CD4-positive, alpha-beta T cell treated with Interleukin-2 at 100 ng/mL for 4 hours (primary cell): Measurements from ENCODE around the gene NCAPD2.
"Not testable (repeated sequence)": the region's sequence is repeated elsewhere in the genome, so short reads cannot be mapped to it uniquely, and the experiment has no call there.

Source experiments
- DNase-seq: peaks from one replicate; pipeline ENCODE4 v3.0.0-alpha.2; 2020; ENCODE audit warnings: low spot score

NCAPD2 gene

DNA sequence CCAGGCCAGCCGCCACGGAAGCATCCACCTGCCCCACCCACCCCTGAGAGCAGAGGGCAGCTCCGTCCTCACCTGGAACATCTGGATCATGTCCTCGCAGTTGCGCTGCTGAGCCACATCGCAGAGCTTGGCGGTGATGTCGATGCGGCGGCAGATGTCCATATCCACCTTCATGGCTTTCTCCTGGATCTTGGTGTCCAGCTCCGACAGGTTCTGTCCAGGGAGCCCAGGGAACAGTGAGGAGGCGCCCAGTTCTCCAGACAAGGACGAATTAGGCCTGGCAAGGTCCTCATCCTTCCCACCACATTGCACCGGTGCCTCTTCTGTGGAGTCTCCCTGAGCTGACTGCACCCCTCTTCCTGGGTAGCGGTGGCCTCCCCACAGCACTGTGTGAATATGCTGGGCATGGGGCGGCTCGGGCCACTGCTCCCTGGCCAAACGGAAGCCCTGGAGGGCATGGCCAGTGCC lies 55.8 kb downstream of the NCAPD2 start:
- no peak for DNase-seq

DNA sequence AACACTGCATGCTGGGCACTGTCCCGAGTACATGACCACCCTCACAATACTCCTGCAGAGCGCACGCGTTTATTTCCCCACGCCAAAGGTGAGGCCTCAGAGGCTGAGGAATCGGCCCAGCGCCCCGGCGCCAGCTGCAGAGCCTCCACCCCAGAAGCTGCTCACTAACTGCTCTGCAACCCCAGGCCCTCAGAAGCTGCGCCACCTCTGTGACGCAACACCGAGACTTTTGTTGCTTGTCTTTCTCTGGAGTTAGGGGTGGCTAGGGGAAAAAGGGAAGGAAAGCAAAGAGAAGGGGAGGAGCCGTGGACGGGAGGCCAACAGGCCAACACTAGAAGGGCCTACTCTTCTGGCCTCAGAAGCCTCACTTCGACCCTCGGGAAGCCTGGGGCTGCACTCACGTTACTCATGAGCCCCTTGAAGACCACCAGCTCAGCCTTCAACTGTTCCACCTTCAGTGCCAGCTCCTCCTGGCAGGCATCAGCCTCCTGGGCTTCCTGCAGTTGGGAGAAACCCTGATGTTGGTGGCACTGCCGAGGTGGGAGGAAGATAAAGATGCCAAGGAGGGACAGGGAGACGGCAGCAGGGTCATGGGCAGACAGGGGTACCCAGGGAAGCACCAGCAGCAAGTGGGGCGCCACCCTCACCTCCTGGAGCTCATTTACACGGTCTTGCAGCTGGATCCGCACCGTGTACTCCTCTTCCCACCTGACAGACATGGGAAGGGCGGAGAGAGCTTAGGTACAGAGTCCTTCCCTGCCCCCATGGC lies 56.6 kb downstream of the NCAPD2 start:
- no peak for DNase-seq

DNA sequence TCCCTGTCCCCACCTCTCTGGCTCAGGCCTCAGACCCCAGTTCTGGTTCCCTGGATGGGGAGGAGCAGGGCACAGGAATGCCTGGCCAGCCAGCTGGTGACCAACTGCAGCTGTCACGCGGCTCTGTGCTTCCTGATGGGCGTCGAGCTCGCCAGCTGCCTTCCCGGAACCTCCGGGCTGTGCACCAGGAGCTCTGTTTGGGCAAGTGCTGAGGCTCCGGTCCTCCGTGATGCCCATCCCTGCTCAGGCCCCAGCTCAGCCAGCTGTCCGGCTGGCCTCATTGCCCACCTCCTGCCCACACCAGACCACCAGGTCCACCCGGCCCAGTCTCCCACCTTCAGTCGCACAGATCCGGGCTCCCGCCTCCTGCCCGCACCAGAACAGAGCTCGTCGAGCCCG lies 57.2 kb downstream of the NCAPD2 start:
- no peak for DNase-seq

DNA sequence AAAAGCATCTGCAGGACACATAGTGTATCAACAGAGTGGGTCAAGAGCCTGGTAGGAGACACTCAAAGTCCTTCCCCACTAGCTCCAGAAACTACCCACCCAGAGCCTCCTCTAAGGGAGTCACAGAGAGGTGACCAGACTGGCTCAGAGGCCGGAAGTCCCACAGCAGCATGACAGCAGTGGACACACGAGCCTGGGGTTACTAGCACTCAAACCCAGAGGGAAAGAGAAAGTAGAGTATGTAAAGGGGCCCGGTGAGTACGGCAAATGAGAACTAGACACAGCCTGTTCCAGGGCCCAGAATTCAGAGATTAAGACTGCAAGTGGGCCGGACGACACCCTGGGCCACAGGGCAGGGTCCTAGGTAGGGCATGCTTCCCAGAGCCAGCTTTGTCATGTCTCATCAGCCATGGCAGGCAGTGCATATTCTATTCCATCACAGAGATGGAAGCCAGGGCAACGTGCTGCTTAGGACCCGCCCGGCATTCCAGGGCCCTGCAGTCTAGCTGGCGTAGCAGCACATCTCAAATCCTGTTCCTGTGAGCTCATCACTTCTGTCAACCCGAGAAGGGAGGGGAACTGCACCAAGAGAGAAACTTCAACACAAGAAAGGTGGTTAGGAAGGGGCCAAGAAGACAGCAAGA lies 57.7 kb downstream of the NCAPD2 start:
- no peak for DNase-seq

DNA sequence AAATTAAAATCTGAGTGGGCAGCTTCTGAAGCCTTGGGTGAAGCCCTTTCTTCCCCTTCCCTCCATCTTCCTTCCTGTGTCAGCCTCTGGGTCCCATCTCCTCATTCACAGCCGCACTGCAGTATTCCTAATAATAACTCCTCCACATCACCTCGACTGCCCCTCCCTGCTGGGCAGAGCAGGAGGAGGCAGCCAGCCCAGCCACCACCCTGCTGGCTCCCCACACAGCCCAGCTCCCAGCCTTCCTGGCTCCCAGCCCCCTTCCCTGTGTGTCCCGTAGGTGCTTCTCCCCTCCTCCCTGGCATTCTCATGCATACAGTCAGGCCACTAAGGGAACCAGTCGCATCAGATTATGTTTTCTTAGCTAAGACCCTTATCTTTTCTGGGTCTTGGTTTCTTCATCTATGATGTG lies 58.2 kb downstream of the NCAPD2 start:
- DNase-seq: no peak

DNA sequence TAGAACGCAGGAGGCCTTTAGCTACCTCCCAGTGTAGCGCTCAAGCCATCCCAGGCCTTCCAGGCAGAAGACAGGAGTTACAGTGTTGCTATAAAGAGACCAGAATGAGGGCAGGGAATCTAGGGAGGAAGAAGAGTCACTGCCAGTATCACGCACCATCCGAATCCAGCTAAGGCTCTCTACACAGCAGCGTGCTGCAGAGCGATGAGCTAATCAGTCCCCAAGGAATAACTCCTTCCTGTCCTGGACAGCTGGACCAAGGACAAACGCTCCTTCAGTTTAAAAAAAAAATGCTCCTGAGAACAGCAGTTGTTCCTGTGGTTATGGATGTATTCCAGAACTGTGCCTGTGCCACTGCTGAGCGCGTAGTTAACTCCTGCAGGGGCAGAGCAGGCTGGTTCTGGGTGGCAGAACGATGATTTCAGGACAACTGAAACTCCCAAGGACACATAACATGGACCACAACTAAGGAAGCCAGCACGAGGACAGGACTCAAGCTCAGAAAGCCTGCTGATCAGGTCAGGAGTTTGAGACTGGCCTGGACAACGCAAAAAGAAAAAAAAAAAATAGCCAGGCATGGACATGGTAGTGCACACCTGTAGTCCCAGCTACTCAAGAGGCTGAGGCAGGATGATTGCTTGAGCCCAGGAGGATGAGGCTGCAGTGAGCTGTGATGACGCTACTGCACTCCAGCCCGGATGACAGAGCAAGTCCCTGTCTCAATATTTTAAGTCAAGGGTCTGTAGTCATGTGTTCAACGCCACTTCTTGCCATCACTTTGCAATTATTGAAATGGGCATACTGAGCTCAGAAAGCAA lies 59.4 kb downstream of the NCAPD2 start:
- DNase-seq: no peak

DNA sequence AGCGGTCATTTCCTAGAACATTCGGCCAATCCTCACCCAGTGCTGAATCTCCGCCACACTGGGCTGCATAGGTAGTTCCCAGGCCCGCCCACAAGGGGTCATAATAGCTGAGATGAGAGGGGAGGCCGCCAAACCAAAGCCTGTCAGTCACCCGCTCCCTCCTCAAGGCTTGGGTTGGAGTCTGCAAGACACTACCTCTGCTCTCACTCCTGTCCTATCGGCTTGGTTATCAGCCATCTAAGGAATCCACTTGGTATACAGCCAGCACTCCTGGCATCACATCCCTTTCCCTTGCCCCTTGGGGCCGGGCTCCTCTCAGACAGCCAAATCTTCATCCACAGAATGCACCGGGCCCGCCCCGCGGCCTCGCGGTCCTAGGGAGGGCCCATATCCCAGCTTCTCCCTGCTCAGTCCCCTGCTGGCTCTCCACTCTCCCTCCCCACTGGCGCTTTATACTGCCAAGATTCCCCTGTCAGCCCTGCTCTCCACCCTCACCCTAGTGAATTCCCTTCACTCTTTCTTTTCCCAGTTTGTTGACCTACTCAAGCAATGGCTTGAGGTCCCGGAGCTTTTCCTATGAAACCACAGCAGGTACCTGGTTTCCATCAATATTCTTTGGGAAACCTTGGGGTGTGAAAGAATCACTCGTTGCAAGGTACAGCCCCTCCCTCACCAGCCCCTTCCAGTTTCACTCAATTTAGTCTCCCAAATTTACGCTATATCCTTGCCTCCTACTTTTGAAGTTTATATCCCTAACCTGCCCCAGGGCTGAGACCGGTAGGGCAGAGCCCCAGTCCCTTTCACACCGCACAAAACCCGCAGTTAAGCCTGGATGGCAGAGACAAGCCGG lies 60.5 kb downstream of the NCAPD2 start:
- DNase-seq: peak; percentile 75

DNA sequence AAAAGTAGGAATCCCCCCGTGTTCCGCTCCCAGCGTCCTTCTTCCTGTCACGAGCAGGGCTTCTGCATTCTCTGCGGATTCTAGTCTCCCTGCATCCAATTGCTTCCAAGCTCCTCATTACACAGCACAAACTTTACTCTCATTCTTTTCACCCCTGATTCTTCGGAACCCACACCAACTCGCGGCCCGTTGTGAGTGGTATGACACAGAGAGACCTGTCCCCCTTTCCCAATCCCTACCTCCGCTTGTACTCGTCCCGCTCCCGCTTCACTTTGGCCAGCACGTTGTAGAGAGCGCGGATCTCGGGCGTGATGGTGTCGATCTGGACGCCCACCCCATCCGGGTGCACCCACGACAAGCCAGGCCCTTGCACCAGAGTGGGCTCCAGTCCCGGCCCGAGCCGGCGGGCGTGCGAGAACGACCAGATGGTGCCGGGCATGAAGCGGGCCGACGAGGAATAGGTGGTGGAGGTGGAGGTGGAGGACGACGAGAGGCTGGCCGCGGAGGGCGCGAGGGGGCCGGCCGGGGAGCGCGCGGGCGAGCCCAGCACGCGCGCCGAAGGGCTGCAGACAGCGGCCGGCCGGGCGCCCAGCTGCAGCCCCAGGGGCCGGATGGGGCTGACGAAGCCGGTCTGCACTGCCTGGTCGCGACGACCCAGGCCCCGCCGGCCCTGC lies 61.3 kb downstream of the NCAPD2 start:
- DNase-seq: no peak

DNA sequence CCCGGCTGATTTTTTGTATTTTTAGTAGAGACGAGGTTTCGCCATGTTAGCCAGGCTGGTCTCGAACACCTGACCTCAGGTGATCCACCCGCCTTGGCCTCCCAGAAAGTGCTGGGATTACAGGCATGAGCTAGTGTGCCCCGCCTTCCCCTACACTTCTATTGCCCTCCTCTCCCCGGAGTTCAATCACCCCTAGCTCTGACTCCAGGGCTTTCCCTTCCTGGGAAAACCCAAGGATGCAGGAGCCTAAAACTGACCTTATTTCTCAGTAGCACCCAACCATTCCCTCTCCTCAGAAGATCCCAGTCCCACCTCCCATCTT lies 62.6 kb downstream of the NCAPD2 start:
- DNase-seq: not testable (repeated sequence)

DNA sequence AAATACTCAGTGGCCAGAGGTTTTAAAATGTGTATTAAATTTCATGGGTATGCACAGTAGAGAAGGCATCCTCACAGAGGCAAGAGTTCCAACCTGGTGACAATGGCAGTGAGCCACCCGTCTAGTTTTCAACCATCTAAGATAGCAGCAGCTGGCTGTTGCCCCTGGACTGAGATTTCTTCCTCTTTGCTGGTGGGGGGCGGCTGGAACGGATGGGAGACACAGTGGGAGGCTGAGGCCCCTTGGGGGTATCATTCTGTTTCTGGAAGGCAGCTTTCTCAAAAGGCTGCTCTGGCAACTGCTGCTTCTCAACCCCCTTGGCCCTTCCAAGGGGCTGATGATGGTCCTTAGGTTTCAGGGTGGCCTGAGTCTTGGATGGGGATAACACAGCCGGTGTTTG lies 63.0 kb downstream of the NCAPD2 start:
- DNase-seq: no peak

DNA sequence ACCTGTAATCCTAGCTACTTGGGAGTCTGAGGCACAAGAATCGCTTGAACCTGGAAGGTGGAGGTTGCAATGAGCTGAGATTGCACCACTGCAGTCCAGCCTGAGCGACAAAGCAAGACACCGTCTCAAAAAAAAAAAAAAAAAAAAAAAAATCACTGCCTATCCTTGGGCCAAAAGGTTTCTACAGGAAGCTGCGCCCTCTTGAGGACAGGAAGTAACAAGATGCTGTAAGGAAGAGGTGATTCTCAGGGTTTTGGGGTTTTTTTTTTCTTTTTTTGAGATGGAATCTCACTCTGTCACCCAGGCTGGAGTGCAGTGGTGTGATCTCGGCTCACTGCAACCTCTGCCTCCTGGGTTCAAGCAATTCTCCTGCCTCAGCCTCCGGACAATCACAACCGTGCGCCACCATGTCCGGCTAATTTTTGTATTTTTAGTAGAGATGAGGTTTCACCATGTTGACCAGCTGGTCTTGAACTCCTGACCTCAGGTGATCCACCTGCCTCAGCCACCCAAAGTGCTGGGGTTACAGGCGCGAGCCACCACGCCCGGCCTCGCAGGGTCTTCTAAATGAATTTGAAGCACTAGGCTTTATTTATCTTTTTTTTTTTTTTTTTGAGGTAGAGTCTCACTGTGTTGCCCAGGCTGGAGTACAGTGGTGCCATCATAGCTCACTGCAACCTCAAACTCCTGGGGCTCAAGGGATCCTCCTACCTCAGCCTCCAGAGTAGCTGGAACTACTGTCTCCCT lies 64.3 kb downstream of the NCAPD2 start:
- DNase-seq: peak; percentile 68

DNA sequence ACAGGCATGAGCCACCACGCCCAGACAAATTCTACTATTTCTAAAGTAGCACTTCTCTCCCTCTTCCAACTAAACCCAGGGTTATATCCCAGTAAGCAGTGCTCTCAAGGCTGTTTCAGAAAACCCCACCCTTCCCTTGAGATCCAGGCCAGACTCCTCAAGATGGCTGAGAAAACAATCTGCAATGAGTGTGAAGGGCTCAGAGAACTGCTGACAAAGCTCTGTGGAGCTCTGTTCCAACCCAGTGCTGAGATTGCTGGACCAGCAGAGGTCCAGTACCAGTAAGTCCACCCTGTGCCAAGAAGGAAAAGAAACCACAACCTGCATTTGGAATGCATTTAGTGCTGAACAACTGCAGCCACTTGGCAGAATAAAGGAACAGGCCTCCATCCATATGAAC lies 65.6 kb downstream of the NCAPD2 start:
- DNase-seq: no peak

DNA sequence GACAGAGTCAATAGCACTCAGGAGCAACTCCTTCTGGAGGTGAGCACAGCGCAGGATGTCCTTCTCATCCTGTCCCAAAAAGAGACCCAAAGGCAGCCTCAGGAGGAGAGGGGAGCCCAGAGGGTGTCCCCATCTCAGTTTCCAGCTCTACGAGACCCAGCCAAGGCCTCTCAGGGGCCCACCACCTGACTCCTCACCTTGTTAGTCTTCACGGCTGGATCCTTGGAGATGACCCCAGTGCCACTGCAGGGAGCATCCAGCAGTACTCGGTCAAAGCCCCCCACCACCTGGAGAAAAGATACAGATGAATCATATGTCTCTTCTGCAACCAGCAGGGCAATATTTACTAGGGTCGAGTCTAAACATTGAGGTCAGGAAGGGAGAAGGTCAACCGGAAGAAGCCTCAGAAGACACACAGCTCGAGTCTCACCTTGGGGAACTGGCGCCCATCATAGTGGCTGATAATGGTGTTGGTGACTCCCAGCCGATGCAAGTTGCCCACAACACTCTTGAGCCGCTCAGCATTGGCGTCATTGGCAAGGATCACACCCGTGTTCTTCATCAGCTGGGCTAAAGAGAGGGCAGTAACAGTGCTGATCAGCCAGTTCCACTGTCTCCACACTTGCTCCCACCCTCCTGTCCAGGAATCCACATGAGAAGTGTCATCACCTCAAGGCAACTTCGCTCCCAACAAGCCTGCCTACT lies 66.8 kb downstream of the NCAPD2 start:
- DNase-seq: no peak

DNA sequence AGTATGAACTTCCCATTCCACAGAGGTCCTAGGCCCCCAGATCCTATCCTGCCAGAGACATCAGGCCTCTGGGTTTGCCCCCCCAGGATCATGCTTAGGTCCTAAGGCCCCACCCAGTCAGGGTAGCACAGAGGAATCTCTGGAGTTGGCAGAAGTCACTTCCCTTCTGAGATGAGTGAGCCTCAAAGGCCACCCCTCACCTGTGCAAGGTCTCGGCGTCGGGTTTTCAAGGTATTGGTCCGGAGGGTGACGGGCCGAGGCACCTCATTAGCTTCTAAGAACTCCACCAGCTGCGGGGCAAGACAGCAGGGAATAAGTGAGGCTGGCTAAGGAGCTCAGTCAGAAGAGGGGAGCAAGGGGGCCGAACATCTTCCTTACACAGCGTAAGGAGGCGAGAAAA lies 69.0 kb downstream of the NCAPD2 start:
- DNase-seq: no peak

DNA sequence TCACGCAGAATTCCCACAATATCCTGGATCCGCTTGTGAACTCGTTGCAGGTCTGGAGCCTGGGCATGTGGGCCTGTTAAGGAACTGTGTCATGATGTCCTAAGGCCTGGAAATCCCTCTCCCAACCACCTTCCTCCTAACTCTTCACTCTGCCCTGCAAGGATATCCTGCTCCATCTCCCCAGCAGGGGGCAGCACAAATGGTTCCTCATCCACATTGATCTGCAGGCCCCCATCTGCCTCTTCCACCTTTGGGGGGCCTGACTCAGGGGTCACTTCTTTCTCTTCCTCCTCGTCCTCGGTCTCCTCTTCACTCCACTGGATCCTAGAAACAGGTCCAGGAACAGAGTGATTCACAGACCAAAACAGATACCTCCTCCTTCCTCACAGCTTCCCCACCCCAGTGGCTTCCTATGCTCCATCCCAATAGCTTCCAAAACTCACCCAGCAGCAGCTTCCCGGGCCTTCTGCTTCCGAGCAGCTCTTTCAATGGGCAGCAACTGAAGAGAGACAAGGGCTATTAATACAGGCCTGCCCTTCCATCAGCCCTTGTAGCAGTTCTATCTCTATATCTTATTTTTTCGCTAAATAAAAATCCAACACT lies 69.6 kb downstream of the NCAPD2 start:
- DNase-seq: peak; percentile 65

DNA sequence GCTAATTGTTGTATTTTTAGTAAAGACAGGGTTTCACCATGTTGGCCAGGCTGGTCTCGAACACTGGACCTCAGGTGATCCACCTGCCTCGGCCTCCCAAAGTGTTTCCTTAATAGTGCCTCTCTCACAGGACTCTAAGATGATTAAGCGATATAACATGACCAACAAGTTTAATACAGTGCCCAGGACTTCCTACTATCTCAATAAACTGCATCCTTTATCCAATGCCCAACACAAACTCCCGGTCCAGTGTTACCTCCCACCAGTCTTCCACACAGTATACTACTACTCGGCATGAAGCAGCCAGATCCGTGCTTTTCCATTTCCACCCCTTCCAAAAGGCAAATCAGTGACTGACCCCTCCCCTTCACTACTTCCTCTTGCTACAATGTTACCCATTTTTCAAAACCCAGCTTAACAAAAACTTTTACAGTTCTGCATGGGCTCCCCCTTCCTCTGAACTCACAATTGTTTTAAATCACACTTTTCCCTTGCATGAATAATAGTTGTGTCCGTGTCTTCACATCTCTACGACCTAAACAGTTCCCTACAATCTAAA lies 73.3 kb downstream of the NCAPD2 start:
- no peak for DNase-seq

DNA sequence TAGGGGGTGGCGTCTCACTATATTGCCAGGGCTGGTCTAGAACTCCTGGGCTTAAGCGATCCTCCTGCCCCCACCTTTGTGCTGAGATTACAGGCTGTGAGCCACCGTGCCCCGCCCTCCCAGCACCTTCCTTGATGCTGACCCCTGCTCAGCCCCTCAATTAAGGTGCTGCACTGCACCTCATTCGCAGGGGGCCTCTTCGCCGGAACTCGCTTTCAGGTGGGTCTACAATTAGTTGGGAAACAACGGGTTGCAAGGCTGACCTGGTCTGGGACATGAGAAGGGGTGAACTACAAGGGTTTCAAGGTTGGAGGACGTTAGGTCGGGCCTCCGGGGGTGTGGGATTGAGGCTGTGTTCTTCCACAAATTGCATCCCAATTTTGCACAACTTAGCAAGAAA lies 75.4 kb downstream of the NCAPD2 start:
- DNase-seq: no peak

DNA sequence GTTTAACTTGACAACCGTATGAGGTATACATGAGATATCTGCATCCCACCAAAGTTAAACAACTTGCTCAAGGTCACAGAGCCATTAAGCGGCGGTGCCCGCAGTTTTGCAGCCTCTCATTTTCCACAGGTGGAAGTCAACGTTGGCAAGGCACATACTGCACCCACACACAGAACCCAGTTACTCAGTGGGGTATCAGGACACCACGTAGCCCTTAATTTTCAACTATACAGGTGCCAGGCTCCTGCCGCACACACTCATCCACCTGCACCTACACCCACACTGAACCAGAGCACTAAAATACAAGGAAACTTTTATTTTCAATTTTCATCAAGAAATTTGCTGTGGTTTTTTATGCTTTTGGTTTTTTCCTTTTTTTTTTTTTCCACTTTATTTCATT lies 75.9 kb downstream of the NCAPD2 start:
- DNase-seq: no peak

DNA sequence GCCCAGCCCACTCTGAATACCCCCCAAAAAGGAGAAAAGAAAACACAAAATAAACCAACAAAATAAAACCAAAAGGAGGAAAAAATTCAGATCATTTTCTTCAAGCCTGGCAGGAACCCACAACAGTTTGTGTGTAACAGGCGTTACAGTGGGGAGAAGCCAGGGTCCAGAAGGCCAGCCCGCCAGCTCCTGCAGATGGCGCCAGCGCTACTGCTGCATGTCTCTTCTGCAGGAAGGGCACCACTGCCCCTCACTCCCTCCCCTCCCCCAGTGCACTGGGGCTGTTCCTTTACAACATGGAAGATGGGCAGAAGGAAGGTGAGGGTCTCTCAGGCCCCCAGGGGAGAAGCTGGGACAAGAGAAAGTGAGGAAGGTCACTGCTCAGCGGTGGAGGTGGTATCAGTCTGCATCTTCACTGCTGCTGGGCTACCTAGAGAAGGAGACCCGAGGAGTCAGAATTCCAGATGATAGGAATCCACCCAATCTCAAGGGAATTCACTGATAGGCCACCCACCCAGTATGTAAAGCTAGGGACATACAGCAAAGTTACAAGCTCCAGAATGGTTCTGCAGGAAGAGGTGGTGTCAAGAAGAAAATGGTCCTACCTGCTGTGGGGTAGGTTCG lies 76.5 kb downstream of the NCAPD2 start:
- DNase-seq: peak; percentile 43
